ENCODE results near the gene SECISBP2.

Gene SECISBP2

DNA sequence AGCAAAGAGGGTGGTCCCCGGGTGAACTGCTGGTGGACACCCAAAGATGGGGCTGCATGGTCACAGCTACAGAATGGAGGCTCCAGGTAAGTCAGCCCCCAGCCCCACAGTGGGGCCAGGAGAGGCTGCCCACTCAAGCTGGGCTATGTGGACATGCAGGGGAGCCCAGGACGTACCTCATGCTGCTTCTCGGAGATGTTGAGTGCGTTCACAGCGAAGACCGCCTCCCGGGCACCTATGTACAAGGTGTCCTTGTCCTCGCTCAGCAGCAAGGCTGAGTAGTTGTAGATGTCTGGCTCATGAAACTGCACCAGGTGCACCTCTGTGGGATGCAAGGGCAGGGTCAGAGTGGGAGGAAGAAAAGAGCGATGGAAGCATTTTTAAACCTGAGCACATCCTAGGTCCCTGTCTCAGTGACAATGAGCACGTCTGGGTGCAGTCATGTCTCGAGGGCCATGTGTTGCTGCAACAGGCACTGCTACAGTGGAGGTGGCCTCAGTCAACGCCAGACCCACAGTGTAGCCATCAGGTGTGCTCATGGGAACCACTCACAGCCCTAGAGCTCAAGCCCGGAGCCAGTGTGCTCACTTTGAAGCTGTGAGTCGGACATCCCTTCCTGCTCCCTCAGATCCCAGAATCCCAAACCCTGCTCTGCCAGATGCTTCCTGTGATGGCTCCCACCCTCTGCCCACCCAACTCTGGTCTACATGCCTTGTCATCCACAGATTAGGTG lies 84.6 kb downstream of the SECISBP2 start:
- no CpG with 5 or more reads among the region's 14 CpGs for WGBS, 2 donors (ENCODE audit: extremely low coverage in 2 of 2, insufficient read length in 2 of 2, insufficient replicate concordance in 1 of 2)
- Histone ChIP-seq H3K4me1 (ENCODE audit: control insufficient read depth in 2 of 2, insufficient read depth in 1 of 2, low read depth in 1 of 2, low read length in 2 of 2) (peaks cover 0 to 1% of the 10 kb centered on the region in 2 donors), H3K14ac (ENCODE audit: low read length) (no peak overlapping the region), H3K4me3 (ENCODE audit: low read length in 2 of 2) (no peak overlapping the region), H3K4ac (ENCODE audit: low read length) (no peak overlapping the region), H2AFZ (ENCODE audit: low read length) (no peak overlapping the region), H3K9ac (ENCODE audit: low read depth, low read length, poor library complexity) (no peak overlapping the region), H2AK5ac (ENCODE audit: low read depth, low read length) (no peak overlapping the region), H3K79me1 (ENCODE audit: low read depth, low read length) (no peaks in the 10 kb centered on the region), H3K9me3 (replicated peaks in 1 of 2; ENCODE audit: control insufficient read depth in 2 of 2, insufficient read depth in 1 of 2, low read depth in 1 of 2, low read length in 2 of 2) (peaks cover 2 to 7% of the 10 kb centered on the region in 2 donors), H4K91ac (ENCODE audit: low read depth, low read length, poor library complexity) (no peak overlapping the region), H3K4me2 (ENCODE audit: insufficient read depth, low read length, poor library complexity, severe bottlenecking) (no peak overlapping the region), H4K8ac (ENCODE audit: low read depth, low read length) (no peak overlapping the region), H3K18ac (ENCODE audit: low read length) (no peak overlapping the region), H2BK120ac (ENCODE audit: low read depth, low read length) (no peak overlapping the region), H3K27ac (replicated peaks; ENCODE audit: low read length) (no peak overlapping the region), H2BK15ac (ENCODE audit: low read length) (no peak overlapping the region), H3K23ac (ENCODE audit: low read depth, low read length, poor library complexity) (no peak overlapping the region), H3K36me3 (replicated peaks in 1 of 2; ENCODE audit: control insufficient read depth in 2 of 2, insufficient read depth in 2 of 2, low read length in 2 of 2) (peaks cover 0 to 11% of the 10 kb centered on the region in 2 donors), H2BK12ac (ENCODE audit: low read length) (no peak overlapping the region), H2BK5ac (ENCODE audit: low read length) (peak overlapping the region; percentile 1), H3K27me3 (ENCODE audit: control insufficient read depth in 3 of 3, insufficient read depth in 3 of 3, low read depth in 1 of 3, low read length in 3 of 3) (peaks cover 0 to 20% (median 0%) of the 10 kb centered on the region in 3 experiments)
- no peak for DNase-seq (ENCODE audit: low spot score)

DNA sequence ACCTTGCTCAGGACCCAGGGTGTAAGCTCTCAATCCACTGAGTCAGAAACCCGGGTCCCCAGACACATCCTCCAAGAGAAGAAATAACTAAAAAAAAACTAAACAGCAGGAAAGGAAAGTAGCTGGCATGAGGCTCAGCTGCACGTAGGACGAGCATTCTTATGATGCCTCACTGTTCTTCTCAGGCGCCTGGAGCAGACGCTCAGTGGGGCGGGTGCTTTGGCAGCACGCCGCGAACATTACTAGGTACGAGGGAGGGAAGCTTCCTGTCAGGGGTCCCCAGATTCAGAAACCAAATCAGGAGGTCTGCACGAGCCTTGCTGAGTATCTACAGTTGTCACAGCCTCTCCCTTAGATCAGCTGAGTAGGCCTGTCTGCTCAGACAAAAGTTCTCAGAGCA lies 85.8 kb downstream of the SECISBP2 start:
- WGBS, 2 donors (ENCODE audit: extremely low coverage in 2 of 2, insufficient read length in 2 of 2, insufficient replicate concordance in 1 of 2): no CpG with 5 or more reads among the region's 11 CpGs
- Histone ChIP-seq H2AFZ (ENCODE audit: low read length) (no peak overlapping the region), H3K23ac (ENCODE audit: low read depth, low read length, poor library complexity) (no peak overlapping the region), H2BK120ac (ENCODE audit: low read depth, low read length) (no peak overlapping the region), H3K4me1 (ENCODE audit: control insufficient read depth in 2 of 2, insufficient read depth in 1 of 2, low read depth in 1 of 2, low read length in 2 of 2) (peaks cover 0 to 1% of the 10 kb centered on the region in 2 donors), H2BK15ac (ENCODE audit: low read length) (peak overlapping the region; percentile 12), H3K18ac (ENCODE audit: low read length) (no peak overlapping the region), H3K27ac (replicated peaks; ENCODE audit: low read length) (no peak overlapping the region), H3K79me1 (ENCODE audit: low read depth, low read length) (peaks cover 3% of the 10 kb centered on the region), H3K4me2 (ENCODE audit: insufficient read depth, low read length, poor library complexity, severe bottlenecking) (no peak overlapping the region), H4K8ac (ENCODE audit: low read depth, low read length) (no peak overlapping the region), H2BK5ac (ENCODE audit: low read length) (no peak overlapping the region), H3K36me3 (replicated peaks in 1 of 2; ENCODE audit: control insufficient read depth in 2 of 2, insufficient read depth in 2 of 2, low read length in 2 of 2) (peaks cover 0 to 8% of the 10 kb centered on the region in 2 donors), H2BK12ac (ENCODE audit: low read length) (no peak overlapping the region), H3K4ac (ENCODE audit: low read length) (no peak overlapping the region), H2AK5ac (ENCODE audit: low read depth, low read length) (no peak overlapping the region), H3K9ac (ENCODE audit: low read depth, low read length, poor library complexity) (no peak overlapping the region), H4K91ac (ENCODE audit: low read depth, low read length, poor library complexity) (no peak overlapping the region), H3K27me3 (ENCODE audit: control insufficient read depth in 3 of 3, insufficient read depth in 3 of 3, low read depth in 1 of 3, low read length in 3 of 3) (peaks cover 0 to 32% (median 0%) of the 10 kb centered on the region in 3 experiments), H3K4me3 (ENCODE audit: low read length in 2 of 2) (no peak overlapping the region), H3K9me3 (replicated peaks in 1 of 2; ENCODE audit: control insufficient read depth in 2 of 2, insufficient read depth in 1 of 2, low read depth in 1 of 2, low read length in 2 of 2) (peaks cover 2 to 7% of the 10 kb centered on the region in 2 donors), H3K14ac (ENCODE audit: low read length) (no peak overlapping the region)
- no peak for DNase-seq (ENCODE audit: low spot score)

DNA sequence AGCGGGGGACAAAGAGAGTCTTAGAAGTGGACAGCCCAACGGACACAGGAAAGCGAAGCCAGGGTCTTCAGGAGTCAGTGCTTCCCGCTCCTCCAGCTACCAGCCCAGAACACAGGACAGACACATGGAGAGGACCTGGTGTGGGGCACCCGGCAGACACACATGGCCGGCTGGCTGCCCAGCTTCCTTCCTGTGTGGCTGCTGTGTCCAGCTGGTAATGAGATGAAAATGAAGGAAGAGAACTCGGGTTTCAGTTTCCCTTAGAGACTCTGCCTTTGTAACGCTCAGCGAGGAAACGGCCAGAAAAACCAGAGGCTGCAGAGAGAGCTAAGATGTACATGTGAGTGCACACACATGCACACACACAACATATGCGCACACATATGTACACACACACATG lies 87.5 kb downstream of the SECISBP2 start:
- H3K36me3 ChIP-seq (replicated peaks in 1 of 2; ENCODE audit: control insufficient read depth in 2 of 2, insufficient read depth in 2 of 2, low read length in 2 of 2): peaks cover 0 to 8% of the 10 kb centered on the region in 2 donors
- peaks cover 3% of the 10 kb centered on the region for H3K79me1 ChIP-seq (ENCODE audit: low read depth, low read length)
- no peak overlapping the region for H4K91ac ChIP-seq (ENCODE audit: low read depth, low read length, poor library complexity)
- no peak overlapping the region for H3K18ac ChIP-seq (ENCODE audit: low read length)
- no peak overlapping the region for H2BK120ac ChIP-seq (ENCODE audit: low read depth, low read length)
- no peak overlapping the region for H3K4me2 ChIP-seq (ENCODE audit: insufficient read depth, low read length, poor library complexity, severe bottlenecking)
- H2BK12ac ChIP-seq (ENCODE audit: low read length): no peak overlapping the region
- no peak for DNase-seq (ENCODE audit: low spot score)
- peaks cover 0 to 49% (median 0%) of the 10 kb centered on the region in 3 experiments for H3K27me3 ChIP-seq (ENCODE audit: control insufficient read depth in 3 of 3, insufficient read depth in 3 of 3, low read depth in 1 of 3, low read length in 3 of 3)
- H2BK5ac ChIP-seq (ENCODE audit: low read length): no peak overlapping the region
- H3K9ac ChIP-seq (ENCODE audit: low read depth, low read length, poor library complexity): no peak overlapping the region
- no peak overlapping the region for H3K27ac ChIP-seq (replicated peaks; ENCODE audit: low read length)
- no peak overlapping the region for H3K23ac ChIP-seq (ENCODE audit: low read depth, low read length, poor library complexity)
- peaks cover 2 to 15% of the 10 kb centered on the region in 2 donors for H3K9me3 ChIP-seq (replicated peaks in 1 of 2; ENCODE audit: control insufficient read depth in 2 of 2, insufficient read depth in 1 of 2, low read depth in 1 of 2, low read length in 2 of 2)
- peaks cover 0 to 1% of the 10 kb centered on the region in 2 donors for H3K4me1 ChIP-seq (ENCODE audit: control insufficient read depth in 2 of 2, insufficient read depth in 1 of 2, low read depth in 1 of 2, low read length in 2 of 2)
- no peak overlapping the region for H2BK15ac ChIP-seq (ENCODE audit: low read length)
- H3K4ac ChIP-seq (ENCODE audit: low read length): no peak overlapping the region
- no peak overlapping the region for H2AFZ ChIP-seq (ENCODE audit: low read length)
- no peak overlapping the region for H4K8ac ChIP-seq (ENCODE audit: low read depth, low read length)
- H3K4me3 ChIP-seq (ENCODE audit: low read length in 2 of 2): no peak overlapping the region
- no peak overlapping the region for H2AK5ac ChIP-seq (ENCODE audit: low read depth, low read length)
- no peak overlapping the region for H3K14ac ChIP-seq (ENCODE audit: low read length)
- no CpG with 5 or more reads among the region's 11 CpGs for WGBS, 2 donors (ENCODE audit: extremely low coverage in 2 of 2, insufficient read length in 2 of 2, insufficient replicate concordance in 1 of 2)

DNA sequence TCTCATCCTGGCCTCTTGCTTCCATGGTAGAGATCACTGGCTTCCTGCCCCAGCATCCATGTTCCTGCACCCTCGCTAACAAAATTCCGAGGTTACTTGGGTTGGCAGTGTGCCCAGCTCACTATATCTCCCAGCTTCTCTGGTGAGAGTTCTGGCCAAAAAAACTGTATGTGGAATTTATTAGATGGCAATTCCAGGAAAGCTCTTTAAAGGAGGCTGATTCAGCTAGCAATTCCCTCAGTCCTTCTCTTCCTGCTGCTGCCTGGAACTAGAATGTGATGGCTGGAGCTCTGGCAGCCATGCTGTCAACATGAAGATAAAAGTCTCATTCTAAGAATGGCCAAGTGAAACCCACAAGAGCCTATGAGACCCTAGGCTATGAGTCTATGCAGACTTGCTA lies 88.8 kb downstream of the SECISBP2 start:
- H3K79me1 ChIP-seq (ENCODE audit: low read depth, low read length): peaks cover 3% of the 10 kb centered on the region
- peaks cover 2 to 7% of the 10 kb centered on the region in 2 donors for H3K4me1 ChIP-seq (ENCODE audit: control insufficient read depth in 2 of 2, insufficient read depth in 1 of 2, low read depth in 1 of 2, low read length in 2 of 2)
- no peak overlapping the region for H4K8ac ChIP-seq (ENCODE audit: low read depth, low read length)
- H2AK5ac ChIP-seq (ENCODE audit: low read depth, low read length): no peak overlapping the region
- no peak overlapping the region for H3K23ac ChIP-seq (ENCODE audit: low read depth, low read length, poor library complexity)
- DNase-seq (ENCODE audit: low spot score): no peak
- H2BK15ac ChIP-seq (ENCODE audit: low read length): no peak overlapping the region
- no peak overlapping the region for H2AFZ ChIP-seq (ENCODE audit: low read length)
- H2BK5ac ChIP-seq (ENCODE audit: low read length): no peak overlapping the region
- H3K14ac ChIP-seq (ENCODE audit: low read length): no peak overlapping the region
- no CpG with 5 or more reads among the region's 2 CpGs for WGBS, 2 donors (ENCODE audit: extremely low coverage in 2 of 2, insufficient read length in 2 of 2, insufficient replicate concordance in 1 of 2)
- peaks cover 0 to 6% of the 10 kb centered on the region in 2 donors for H3K36me3 ChIP-seq (replicated peaks in 1 of 2; ENCODE audit: control insufficient read depth in 2 of 2, insufficient read depth in 2 of 2, low read length in 2 of 2)
- no peak overlapping the region for H3K4me3 ChIP-seq (ENCODE audit: low read length in 2 of 2)
- H2BK120ac ChIP-seq (ENCODE audit: low read depth, low read length): no peak overlapping the region
- no peak overlapping the region for H2BK12ac ChIP-seq (ENCODE audit: low read length)
- no peak overlapping the region for H4K91ac ChIP-seq (ENCODE audit: low read depth, low read length, poor library complexity)
- no peak overlapping the region for H3K4me2 ChIP-seq (ENCODE audit: insufficient read depth, low read length, poor library complexity, severe bottlenecking)
- no peak overlapping the region for H3K4ac ChIP-seq (ENCODE audit: low read length)
- H3K27ac ChIP-seq (replicated peaks; ENCODE audit: low read length): no peak overlapping the region
- peaks cover 0 to 62% (median 0%) of the 10 kb centered on the region in 3 experiments for H3K27me3 ChIP-seq (ENCODE audit: control insufficient read depth in 3 of 3, insufficient read depth in 3 of 3, low read depth in 1 of 3, low read length in 3 of 3)
- no peak overlapping the region for H3K18ac ChIP-seq (ENCODE audit: low read length)
- H3K9ac ChIP-seq (ENCODE audit: low read depth, low read length, poor library complexity): no peak overlapping the region
- H3K9me3 ChIP-seq (replicated peaks in 1 of 2; ENCODE audit: control insufficient read depth in 2 of 2, insufficient read depth in 1 of 2, low read depth in 1 of 2, low read length in 2 of 2): peaks cover 4 to 23% of the 10 kb centered on the region in 2 donors
